Colonic mucosa (tissue), 4 donors: ENCODE results near the gene TBCA. TPM values are rescaled to one million over a fixed set of nuclear protein-coding genes. Genes with fewer than 3 reads are reported as not detected.

Source experiments
- DNase-seq: peaks from one replicate; pipeline ENCODE4 v3.0.0-alpha.2; 2020
- H3K27ac ChIP-seq: fragments of 200-600 bp; one replicate; pipeline ENCODE4 v1.8.0; 2021
- H3K27me3 ChIP-seq: fragments of 200-600 bp; one replicate; pipeline ENCODE4 v1.8.0; 2021
- H3K36me3 ChIP-seq: fragments of 200-600 bp; one replicate; pipeline ENCODE4 v1.8.0; 2021
- H3K4me1 ChIP-seq: fragments of 200-600 bp; one replicate; pipeline ENCODE4 v1.8.0; 2021; ENCODE audit warnings: mild to moderate bottlenecking
- H3K4me3 ChIP-seq: fragments of 200-600 bp; one replicate; pipeline ENCODE4 v1.8.0; 2021
- H3K9ac ChIP-seq, 2 donors: one replicate each; pipeline ENCODE4 v1.7.0; 2013; ENCODE audit warnings: control low read depth in 2 of 2, low read depth in 2 of 2, low read length in 2 of 2
- H3K9me3 ChIP-seq: fragments of 200-600 bp; one replicate; pipeline ENCODE4 v1.8.0; 2021
- CTCF ChIP-seq: fragments of 200-600 bp; IDR thresholded peaks from one replicate; pipeline ENCODE4 v1.8.0; 2022; ENCODE audit warnings: antibody characterized with exemption, mild to moderate bottlenecking
- intact Hi-C: fragments of 100-400 bp; cut with DNase I; formaldehyde crosslinking; loops from one replicate; pipeline ENCODE4 v1.14.1; 2022
- total RNA-seq, 2 donors: library from RNA; stranded (reverse); fragmentation: NEBNext Ultra II Directional in 1 of 2; extraction: Animal tissue kit (Norgen Biotek cat#: 25700) in 1 of 2; gene quantifications; one replicate each; pipeline ENCODE4 v1.2.1, GENCODE V29; 2021
- donor health status: healthy.
- donor health status: DM: no; HTN: no; CAD: no.
- donor health status: DM: no; HTN: no; CAD: no.

The TBCA gene
- total RNA-seq, 2 donors from 2014 or later, result 123 to 155 TPM

- intact Hi-C loops, result no loop called here
- Histone ChIP-seq H3K4me1 (peaks cover 5% of the 10 kb centered on the region), H3K27ac (no peak overlapping the region), H3K9me3 (no peaks in the 10 kb centered on the region), H3K9ac (no peak overlapping the region), H3K27me3 (no peaks in the 10 kb centered on the region), H3K4me3 (no peak overlapping the region), H3K36me3 (no peaks in the 10 kb centered on the region)
- TF ChIP-seq CTCF, result no peak
- no peak for DNase-seq
Observed at GRCh38 chr5:77777911-77778310, 1.8 kb upstream of the TBCA start.

- H3K27me3 ChIP-seq, result no peaks in the 10 kb centered on the region
- H3K4me3 ChIP-seq, result no peak overlapping the region
- peaks cover 5% of the 10 kb centered on the region for H3K4me1 ChIP-seq
- no peaks in the 10 kb centered on the region for H3K36me3 ChIP-seq
- no peak overlapping the region for H3K27ac ChIP-seq
- no peak for TF ChIP-seq CTCF
- intact Hi-C loops, result no loop called here
- no peak for DNase-seq
- H3K9me3 ChIP-seq, result no peaks in the 10 kb centered on the region
- H3K9ac ChIP-seq, result no peak overlapping the region
Observed at GRCh38 chr5:77777281-77777892, 1.2 kb upstream of the TBCA start.

GRCh38 chr5:77776554-77777206 lies 541 bp upstream of the TBCA start:
- TF ChIP-seq CTCF, result no peak
- H3K27ac ChIP-seq, result peak overlapping the region; percentile 99
- peak overlapping the region; percentile 94 for H3K4me3 ChIP-seq
- no peaks in the 10 kb centered on the region for H3K9me3 ChIP-seq
- no peaks in the 10 kb centered on the region for H3K27me3 ChIP-seq
- no peaks in the 10 kb centered on the region for H3K36me3 ChIP-seq
- H3K4me1 ChIP-seq, result peaks cover 5% of the 10 kb centered on the region
- no peak for DNase-seq
- H3K9ac ChIP-seq, result peak overlapping the region; percentile 88 to 98
- intact Hi-C loops, result no loop called here

- peak overlapping the region; percentile 94 for H3K4me3 ChIP-seq
- no peak for TF ChIP-seq CTCF
- H3K9ac ChIP-seq, result peak overlapping the region; percentile 88 to 98
- intact Hi-C loops, result no loop called here
- no peaks in the 10 kb centered on the region for H3K9me3 ChIP-seq
- H3K27ac ChIP-seq, result peak overlapping the region; percentile 99
- no peak for DNase-seq
- no peaks in the 10 kb centered on the region for H3K27me3 ChIP-seq
- H3K4me1 ChIP-seq, result peaks cover 5% of the 10 kb centered on the region
- H3K36me3 ChIP-seq, result no peaks in the 10 kb centered on the region
Observed at GRCh38 chr5:77774981-77775789, 954 bp downstream of the TBCA start.

GRCh38 chr5:77773734-77774280 lies 2.3 kb downstream of the TBCA start:
- H3K4me1 ChIP-seq, result peaks cover 5% of the 10 kb centered on the region
- intact Hi-C loops, result no loop called here

More at GRCh38 chr5:77773734-77774280, 2.3 kb downstream of the TBCA start:
- no peak for TF ChIP-seq CTCF
- DNase-seq, result no peak
- Histone ChIP-seq H3K9ac (no peak overlapping the region), H3K4me3 (no peak overlapping the region), H3K9me3 (no peaks in the 10 kb centered on the region), H3K36me3 (no peaks in the 10 kb centered on the region), H3K27ac (no peak overlapping the region), H3K27me3 (no peaks in the 10 kb centered on the region)
